GM18861 (cell line): ENCODE measurements around the gene DEGS1.
A peak's percentile ranks its signal among the peaks of the same experiment; 100 is the strongest.
"Not testable (repeated sequence)": the region's sequence is repeated elsewhere in the genome, so short reads cannot be mapped to it uniquely, and the experiment has no call there.

Experiments
- ATAC-seq: cut with Tn5 transposase; IDR thresholded peaks from one replicate; pipeline ENCODE4 v1.9.1; 2021; ENCODE audit not compliant: unreplicated experiment

Gene DEGS1

DNA sequence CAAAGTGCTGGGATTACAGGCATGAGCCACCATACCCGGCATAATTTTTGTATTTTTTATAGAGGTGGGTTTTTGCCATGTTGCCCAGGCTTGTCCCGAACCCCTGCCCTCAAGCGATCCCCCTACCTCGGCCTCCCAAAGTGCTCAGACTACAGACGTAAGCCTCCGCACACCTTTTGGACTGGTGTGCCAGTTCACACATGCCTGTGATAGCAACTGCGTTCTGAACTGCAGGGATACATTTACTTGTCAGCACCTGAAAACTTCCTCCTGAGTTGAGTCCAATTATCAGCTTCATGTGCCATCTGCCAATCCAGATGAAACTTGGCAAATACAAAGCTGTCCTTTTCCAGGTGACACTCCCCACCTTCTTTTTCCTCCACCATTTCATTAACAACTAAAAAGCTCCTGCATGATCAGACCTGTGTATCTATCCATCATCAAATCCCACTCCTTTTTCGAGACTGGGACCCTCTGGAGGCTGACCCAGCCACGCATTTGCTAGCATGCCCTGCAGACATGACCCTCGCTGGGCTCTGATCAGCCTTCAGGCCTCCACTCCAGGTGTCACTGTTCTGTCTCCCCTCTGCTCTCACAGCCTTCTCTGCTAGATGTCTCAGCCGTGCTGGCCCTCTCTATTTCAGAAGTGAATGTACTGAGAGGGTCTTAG is 2.1 kb upstream of the DEGS1 start:
- no peak for ATAC-seq

DNA sequence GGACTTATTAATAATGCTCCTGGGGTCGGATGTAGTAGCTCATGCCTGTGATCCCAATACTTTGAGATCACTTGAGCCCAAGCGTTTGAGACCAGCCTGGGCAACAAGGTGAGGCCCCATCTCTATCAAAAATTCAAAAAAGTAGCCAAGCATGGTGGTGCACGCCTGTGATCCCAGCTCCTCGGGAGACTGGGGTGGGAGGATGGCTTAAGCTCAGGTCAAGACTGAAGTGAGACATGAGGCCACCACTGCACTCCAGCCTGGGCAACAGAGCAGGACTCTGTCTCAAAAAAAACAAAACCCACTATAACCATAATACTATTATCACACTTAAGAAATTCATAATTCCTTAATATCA is 1.6 kb upstream of the DEGS1 start:
- ATAC-seq, result no peak

DNA sequence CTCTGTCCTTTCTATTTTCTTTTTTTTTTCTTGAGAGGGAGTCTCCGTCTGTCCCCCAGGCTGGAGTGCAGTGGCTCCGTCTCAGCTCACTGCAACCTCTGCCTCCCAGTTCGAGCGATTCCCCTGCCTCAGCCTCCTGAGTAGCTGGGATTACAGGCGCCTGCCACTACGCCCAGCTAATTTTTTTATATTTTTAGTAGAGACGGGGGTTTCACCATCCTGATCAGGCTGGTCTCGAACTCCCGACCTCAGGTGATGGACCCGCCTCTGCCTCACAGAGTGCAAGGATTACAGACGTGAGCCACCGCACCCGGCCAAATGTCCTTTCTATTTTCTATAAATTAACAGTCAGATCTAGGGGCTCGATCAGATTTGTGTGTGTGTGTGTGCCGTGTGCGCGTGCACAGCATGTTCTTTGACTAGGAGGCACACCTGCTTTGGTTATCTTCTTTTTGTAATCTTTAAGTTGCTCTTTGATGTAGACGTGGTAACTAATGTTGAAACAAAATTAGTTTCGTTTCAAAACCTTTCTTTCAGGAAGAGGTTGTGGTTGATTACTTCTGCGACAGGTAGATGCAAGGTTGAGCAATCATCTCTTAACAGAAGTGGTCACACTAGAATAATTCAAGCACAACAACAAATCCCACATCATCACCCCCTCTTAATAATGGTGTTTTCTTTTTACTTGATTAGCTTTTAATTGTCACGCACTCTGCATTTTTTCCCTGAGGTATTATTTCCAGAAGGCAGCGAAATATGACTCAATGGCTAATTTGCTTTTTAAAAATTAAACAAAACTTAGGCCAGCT is 779 bp upstream of the DEGS1 start:
- peak; percentile 59 for ATAC-seq

DNA sequence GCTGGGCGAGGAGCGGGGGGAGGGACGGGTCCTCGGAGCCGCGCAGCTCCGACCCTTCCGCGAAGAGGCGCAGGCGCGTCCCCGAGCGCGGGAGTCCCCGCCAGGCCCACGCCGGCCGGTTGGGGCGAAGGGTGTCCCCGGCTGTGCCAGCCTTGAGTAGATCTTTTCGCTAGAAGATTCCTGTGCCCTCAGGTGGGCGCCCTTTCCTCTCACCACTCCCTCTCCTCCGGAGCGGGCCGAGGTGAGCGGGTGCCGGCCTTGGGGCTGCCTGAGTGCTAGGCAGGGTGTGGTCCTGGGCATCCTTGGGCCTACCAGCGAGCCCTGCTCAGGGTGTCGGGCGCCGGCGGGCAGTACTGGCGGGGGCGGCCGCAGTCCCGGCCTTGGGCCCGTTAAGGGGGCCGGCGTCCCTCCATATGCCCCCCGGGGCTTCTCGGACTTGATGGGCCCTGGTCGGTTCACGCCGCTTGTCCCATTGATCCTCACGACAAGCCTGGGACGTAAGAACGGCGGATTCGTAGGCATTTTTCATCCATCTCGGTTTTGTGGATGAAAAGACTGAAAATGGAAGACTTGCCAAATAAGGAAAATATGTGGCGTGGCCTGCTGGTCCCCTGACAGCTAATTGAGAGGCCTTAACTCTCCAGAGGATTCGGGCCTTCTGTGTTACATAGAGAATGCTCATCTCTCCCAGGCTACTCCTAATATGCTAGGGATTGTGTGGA is 712 bp downstream of the DEGS1 start:
- peak; percentile 34 for ATAC-seq

DNA sequence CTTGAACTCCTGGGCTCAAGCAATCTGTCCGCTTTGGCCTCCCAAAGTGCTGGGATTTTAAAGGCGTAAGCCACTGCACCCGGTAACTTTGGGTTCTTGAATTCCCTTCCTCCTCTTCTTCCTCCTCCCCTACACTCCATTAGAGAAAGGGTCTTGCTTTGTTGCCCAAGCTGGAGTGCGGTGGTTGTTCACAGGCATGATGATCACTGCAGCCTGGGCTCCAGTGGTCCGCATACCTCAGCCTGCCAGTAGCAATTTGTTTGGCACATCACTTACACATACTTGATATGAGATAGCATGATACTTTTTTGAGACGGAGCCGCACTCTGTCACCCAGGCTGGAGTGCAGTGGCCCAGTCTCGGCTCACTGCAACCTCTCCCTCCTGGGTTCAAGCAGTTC is 2.2 kb downstream of the DEGS1 start:
- ATAC-seq, result no peak

DNA sequence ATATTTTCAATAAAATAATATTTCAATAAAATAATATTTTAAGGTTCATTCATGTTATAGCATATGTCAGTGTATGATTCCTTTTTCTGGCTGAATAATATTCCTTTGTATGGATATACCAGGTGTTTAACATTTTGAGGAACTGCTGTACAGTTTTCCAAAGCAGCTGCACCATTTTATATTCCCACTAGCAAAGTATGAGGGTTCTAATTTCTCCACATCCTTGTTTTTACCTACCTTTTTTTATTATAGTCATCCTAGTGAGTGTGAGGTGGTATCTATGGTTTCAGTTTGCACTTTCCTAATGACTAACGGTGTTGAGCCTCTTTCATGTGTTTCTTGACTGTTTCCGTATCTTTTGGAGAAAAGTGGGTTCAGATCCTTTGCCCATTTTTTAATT is 5.2 kb downstream of the DEGS1 start:
- ATAC-seq, result no peak

DNA sequence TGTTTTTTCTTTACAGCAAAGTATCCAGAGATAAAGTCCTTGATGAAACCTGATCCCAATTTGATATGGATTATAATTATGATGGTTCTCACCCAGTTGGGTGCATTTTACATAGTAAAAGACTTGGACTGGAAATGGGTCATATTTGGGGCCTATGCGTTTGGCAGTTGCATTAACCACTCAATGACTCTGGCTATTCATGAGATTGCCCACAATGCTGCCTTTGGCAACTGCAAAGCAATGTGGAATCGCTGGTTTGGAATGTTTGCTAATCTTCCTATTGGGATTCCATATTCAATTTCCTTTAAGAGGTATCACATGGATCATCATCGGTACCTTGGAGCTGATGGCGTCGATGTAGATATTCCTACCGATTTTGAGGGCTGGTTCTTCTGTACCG is 6.5 kb downstream of the DEGS1 start:
- ATAC-seq, result no peak

DNA sequence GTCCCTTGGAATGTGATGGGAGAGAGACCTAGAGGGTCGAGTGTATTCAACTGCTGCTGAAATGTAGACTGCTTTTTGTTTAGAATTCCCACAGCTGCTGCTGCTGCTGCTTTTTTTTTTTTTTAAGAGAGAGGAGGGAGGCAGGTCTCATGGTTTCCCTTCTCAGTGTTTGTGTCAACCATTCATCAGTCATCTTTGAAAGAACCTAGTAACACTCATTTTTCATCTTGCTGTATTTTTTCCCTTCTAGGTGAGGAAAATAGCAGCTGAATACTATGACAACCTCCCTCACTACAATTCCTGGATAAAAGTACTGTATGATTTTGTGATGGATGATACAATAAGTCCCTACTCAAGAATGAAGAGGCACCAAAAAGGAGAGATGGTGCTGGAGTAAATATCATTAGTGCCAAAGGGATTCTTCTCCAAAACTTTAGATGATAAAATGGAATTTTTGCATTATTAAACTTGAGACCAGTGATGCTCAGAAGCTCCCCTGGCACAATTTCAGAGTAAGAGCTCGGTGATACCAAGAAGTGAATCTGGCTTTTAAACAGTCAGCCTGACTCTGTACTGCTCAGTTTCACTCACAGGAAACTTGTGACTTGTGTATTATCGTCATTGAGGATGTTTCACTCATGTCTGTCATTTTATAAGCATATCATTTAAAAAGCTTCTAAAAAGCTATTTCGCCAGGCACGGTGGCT is 9.2 kb downstream of the DEGS1 start:
- peak; percentile 50 for ATAC-seq

DNA sequence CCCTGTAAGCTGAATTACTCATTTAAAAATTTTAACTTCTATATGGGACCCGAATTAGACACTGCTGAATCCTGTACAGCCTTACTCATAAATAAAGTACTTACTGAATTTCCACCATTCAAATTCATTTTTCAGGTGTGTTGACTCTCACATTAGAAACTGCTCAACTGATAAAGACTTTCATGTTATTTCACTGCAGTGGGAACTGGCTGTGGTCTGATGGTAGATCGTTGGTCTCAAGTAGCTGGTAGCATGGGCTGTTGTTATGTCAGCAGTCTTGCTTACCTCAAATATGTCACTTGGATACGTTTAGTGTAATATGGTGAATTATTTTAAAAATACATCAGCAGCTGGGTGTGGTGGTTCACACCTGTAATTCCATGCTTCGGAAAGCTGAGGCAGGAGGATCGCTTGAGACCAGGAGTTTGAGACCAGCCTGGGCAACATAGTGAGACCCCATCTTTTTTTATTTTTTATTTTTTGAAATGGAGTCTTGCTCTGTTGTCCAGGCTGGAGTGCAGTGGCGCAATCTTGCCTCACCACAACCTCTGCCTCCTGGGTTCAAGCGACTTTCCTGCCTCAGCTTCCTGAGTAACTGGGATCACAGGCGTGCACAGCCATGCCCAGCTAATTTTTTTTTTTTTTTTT is 10.4 kb downstream of the DEGS1 start:
- no peak for ATAC-seq

DNA sequence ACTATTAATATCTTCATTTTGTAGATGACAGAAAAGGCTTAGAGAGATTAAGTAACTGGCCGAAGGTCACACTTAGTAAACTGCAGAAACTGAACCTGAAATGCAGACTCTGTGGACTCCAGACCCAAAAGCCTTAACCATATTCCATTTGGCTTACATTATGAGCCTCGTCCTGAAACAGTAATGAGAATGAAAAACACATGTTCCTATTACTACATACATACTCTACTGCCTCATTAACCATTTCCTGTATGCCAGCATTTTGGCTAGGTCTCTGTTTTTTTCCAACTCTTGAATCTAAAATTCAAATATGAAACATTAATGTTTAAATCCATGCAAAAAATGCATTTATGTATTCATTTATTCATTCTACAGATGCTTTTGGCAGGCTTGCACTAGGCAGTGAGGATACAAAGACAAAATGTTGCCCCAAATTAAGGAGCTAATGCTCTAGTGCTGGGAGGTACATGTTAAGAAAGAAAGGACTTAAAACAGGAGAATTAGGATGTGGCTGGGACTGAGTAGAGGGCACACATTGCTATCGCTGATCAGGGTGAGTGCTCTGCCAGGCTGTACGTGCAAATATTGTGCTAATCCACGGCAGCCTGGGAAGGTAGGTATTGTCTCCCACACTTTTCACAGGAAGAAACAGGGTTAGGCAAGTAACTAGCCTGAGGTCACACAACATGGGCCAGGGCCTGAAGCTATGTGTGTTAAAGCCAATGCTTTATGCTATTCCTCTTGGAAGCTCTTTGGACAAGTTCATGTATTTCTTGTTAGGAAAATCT is 14.0 kb downstream of the DEGS1 start:
- no peak for ATAC-seq

DNA sequence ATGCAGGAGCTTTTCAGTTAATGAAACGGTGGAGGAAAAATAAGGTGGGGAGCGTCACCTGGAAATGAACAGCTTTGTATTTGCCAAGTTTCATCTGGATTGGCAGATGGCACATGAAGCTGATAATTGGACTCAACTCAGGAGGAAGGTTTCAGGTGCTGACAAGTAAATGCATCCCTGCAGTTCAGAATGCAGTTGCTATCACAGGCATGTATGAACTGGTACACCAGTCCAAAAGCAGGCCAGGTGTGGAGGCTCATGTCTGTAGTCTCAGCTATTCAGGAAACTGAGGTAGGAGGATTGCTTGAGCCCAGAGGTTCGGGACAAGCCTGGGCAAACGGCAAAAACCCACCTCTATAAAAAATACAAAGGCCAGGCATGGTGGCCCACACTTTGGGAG is 15.5 kb downstream of the DEGS1 start:
- ATAC-seq, result no peak

DNA sequence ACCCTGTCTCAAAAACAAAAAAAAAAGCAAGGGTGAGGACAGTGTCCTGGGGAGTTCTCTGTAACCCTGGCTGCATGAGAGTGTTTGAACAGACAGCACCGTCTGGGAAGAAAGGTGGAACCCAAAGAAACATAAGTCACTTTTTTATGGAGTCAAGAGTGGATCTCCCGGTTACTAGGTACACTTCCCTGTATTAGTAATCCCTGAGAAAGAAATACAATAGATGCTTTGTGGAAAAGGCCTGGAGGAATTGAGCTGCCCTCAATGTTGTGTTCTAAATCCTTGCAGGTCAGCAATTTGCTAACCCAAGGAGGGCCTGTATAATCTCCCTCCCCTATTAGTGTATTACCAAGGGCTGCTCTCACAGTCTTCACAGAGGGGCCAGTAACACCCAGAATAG is 16.6 kb downstream of the DEGS1 start:
- ATAC-seq, result no peak

DNA sequence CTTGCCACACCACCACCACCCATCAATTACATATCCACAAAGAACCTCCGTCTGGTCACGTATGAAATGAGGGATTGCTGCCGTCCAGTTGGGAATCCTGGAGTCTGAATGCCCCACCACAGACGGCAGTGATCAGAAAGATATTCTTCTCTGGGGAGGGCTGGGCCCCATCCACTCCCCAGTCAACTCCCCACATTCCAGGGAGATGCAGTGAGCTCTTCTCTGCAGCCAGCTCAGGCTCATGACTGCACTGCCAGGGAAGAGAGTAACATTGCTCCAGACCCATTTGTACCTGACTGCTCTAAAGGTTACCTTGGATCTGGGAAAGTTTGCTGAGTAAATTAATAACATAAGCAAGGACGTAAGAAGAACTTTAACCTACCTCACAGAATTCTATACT is 18.3 kb downstream of the DEGS1 start:
- ATAC-seq, result no peak

DNA sequence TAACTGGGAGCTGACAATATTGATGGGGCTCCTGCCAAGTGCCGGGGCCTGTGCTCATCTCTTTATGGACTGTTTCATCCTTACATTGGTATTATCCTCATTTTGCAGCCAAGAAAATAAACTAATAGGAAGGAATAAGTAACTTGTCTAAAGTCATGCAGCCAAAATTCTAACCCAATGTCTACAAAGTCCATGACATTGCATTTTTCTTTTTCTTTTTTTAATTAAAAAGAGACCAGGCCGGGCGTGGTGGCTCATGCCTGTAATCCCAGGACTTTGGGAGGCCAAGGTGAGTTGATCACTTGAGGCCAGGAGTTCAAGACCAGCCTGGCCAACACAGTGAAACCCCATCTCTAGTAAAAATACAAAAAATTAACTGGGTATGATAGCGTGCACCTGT is 18.8 kb downstream of the DEGS1 start:
- ATAC-seq, result no peak

DNA sequence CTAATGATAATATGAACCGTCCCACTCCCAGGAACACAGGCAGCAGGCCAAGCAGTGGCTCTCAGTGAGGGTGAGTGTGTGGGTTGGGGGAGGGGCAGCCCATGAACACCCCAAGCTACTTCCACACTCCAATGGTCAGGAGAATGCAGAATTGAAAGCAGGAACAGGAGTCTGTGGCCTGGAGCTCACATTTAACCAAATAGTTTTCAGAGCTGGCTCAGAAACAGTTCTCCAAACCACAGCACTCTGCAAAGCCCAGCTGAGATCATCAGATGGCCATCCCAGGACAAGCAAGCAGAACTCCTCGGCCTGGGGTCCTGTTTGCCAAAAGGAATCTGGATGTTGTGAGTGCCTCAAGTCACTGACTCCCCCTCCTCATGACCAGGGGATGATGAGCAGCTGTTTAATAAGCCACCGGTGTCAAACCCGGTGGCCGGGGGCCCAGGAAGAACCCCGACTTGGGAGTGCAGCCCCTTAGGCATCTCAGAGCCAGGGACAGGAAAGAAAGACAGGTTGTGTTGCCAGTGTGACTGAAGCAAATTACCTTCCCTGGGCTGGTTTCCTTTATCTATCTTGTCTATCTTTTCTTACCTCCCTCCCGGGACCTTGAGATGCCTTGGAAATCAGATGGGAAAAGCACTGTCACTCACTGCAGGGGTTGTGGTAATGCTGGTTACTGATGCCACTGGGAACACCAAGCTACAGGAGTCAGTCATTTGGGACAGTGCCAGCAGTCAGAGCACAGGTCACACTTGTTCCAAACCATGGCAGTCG is 20.4 kb downstream of the DEGS1 start:
- peak; percentile 67 for ATAC-seq

DNA sequence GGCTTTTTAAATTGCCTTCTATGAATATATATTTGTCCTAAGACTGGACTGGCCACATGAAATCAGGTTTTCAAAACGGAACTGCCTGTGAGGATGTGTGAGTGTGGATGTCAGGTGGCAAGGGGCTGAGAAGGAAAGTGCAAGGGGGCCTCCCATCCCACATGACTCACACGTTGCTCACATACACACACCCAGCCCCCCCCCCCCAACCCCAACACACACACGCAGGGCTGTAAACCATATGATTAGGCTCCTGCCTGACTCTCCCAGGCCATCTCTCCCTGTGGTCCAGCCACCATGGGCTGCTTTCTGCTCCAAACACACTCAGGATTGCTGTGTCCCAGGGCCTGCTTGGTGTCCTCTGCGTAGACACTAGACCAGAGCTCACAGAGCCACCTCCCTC is 22.4 kb downstream of the DEGS1 start:
- no peak for ATAC-seq

DNA sequence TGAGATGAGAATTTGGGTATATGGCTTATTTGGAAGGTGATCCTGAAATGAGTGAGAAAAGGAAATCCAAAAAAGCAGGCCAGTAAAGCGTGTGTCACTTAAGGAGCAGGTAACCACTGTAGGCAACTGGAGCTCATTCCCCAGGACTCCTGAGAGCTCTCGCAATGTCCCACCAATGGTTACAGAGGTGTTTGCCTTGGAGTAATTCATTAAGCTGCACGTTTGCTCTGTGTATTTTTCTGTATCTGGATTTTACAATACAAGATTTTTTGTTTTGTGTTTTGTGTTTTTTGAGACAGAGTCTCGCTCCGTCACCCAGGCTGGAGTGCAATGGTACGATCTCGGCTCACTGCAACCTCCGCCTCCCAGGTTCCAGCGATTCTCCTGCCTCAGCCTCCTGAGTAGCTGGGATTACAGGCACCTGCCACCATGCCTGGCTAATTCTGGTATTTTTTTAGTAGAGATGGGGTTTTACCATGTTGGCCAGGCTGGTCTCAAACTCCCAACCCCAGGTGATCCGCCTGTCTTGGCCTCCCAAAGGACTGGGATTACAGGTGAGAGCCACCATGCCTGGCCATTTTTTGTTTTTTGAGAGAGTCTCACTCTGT is 23.0 kb downstream of the DEGS1 start:
- ATAC-seq, result not testable (repeated sequence)

DNA sequence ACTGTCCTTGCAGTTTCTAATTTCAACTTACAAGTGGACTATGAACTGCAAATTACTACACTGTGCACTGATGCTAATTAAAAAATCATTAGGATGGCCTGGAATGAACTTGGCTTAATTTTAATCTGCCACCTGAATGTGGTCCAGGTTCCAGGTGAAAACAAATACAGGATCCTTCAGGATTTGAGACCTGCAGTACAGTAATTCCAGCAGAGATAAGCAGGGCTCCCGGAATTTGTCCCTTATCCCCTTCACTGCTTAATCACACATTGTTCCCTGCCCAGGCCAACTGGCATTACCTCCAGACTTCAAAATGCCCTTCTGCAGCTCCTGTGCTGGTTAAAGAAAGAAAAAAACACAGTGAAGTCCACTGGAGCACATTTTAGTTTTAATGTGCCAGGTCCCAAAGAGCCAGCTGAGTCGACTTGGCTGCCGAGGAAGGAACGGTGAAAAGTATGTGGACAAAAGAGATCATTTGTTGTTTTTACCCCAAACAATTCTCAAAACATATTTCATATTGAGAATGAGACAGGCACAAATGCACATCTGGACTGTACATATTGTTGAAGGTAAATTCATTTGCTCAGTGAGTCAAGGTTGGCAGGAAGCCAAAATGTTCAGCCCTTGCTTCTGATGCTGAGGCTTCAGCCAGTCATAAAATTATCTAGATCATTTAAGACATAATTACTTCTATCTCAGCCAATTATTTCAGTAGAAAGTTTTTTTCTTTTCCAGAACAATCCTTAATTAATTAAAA is 28.3 kb downstream of the DEGS1 start:
- ATAC-seq, result no peak
